HG03103 (cell line): ENCODE measurements around the gene CUX1.
"Not testable (repeated sequence)": the region's sequence is repeated elsewhere in the genome, so short reads cannot be mapped to it uniquely, and the experiment has no call there.

ENCODE experiments used
- ATAC-seq: cut with Tn5 transposase; IDR thresholded peaks from one replicate; pipeline ENCODE4 v1.9.1; 2021; ENCODE audit warnings: low read depth; ENCODE audit not compliant: unreplicated experiment

Gene CUX1

GRCh38 chr7:102214477-102215072 lies 397.1 kb downstream of the CUX1 start:
- no peak for ATAC-seq

GRCh38 chr7:102215256-102215655 lies 397.8 kb downstream of the CUX1 start:
- no peak for ATAC-seq

- no peak for ATAC-seq
Observed at GRCh38 chr7:102215711-102216110, 398.3 kb downstream of the CUX1 start.

- no peak for ATAC-seq
Observed at GRCh38 chr7:102216573-102217314, 399.3 kb downstream of the CUX1 start.

GRCh38 chr7:102220229-102220850 lies 402.9 kb downstream of the CUX1 start:
- ATAC-seq, result no peak

GRCh38 chr7:102220960-102221800 lies 403.8 kb downstream of the CUX1 start:
- ATAC-seq, result no peak

- no peak for ATAC-seq
Observed at GRCh38 chr7:102221961-102222360, 404.5 kb downstream of the CUX1 start.

GRCh38 chr7:102222445-102222844 lies 405.0 kb downstream of the CUX1 start:
- ATAC-seq, result no peak

- ATAC-seq, result no peak
Observed at GRCh38 chr7:102223184-102223583, 405.8 kb downstream of the CUX1 start.

GRCh38 chr7:102225025-102225424 lies 407.6 kb downstream of the CUX1 start:
- no peak for ATAC-seq

- ATAC-seq, result no peak
Observed at GRCh38 chr7:102227371-102227770, 409.9 kb downstream of the CUX1 start.

GRCh38 chr7:102228935-102229334 lies 411.5 kb downstream of the CUX1 start:
- ATAC-seq, result no peak

- ATAC-seq, result not testable (repeated sequence)
Observed at GRCh38 chr7:102230162-102230561, 412.7 kb downstream of the CUX1 start.

- ATAC-seq, result no peak
Observed at GRCh38 chr7:102230593-102230992, 413.2 kb downstream of the CUX1 start.

GRCh38 chr7:102232611-102233286 lies 415.3 kb downstream of the CUX1 start:
- no peak for ATAC-seq

- ATAC-seq, result no peak
Observed at GRCh38 chr7:102234131-102234530, 416.7 kb downstream of the CUX1 start.

- no peak for ATAC-seq
Observed at GRCh38 chr7:102234801-102235550, 417.6 kb downstream of the CUX1 start.

- ATAC-seq, result no peak
Observed at GRCh38 chr7:102236102-102236501, 418.7 kb downstream of the CUX1 start.

- no peak for ATAC-seq
Observed at GRCh38 chr7:102236592-102237287, 419.3 kb downstream of the CUX1 start.
